Esophagus muscularis mucosa (tissue), 4 donors: Measurements from ENCODE around the gene DNAH10. TPM values are rescaled to one million over a fixed set of nuclear protein-coding genes. Genes with fewer than 3 reads are reported as not detected.

Experiments
- DNase-seq: peaks from one replicate; pipeline ENCODE4 v3.0.0-alpha.2; 2017; ENCODE audit errors: extremely low spot score
- H3K27ac ChIP-seq, 4 donors: fragments of 200-600 bp; sonication (generic); replicated peaks in 1 of 4; 1 replicate in 3 of 4; 2 replicates in 1 of 4; pipeline ENCODE4 v1.5.1; 2016 to 2019; ENCODE audit warnings: mild to moderate bottlenecking in 1 of 4
- H3K27me3 ChIP-seq, 4 donors: fragments of 200-600 bp; sonication (generic); one replicate each; pipeline versions ENCODE4 v1.5.1 to v1.6.0; 2016 to 2019
- H3K36me3 ChIP-seq, 4 donors: fragments of 200-600 bp; sonication (generic); one replicate each; pipeline ENCODE4 v1.5.1; 2016 to 2019
- H3K4me1 ChIP-seq, 4 donors: fragments of 200-600 bp; sonication (generic); one replicate each; pipeline ENCODE4 v1.5.1; 2016 to 2019
- H3K4me3 ChIP-seq, 4 donors: fragments of 200-600 bp; sonication (generic); 1 replicate in 2 of 4; 2 replicates in 2 of 4; pipeline ENCODE4 v1.5.1; 2016 to 2019; ENCODE audit warnings: mild to moderate bottlenecking in 4 of 4, moderate library complexity in 1 of 4
- H3K9me3 ChIP-seq, 4 donors: fragments of 200-600 bp; sonication (generic); 1 replicate in 3 of 4; 2 replicates in 1 of 4; pipeline ENCODE4 v1.5.1; 2016 to 2019
- EP300 ChIP-seq: sonication (generic); formaldehyde crosslinking; IDR thresholded peaks from one replicate; pipeline ENCODE4 v1.6.1; 2017; ENCODE audit warnings: antibody characterized with exemption
- POLR2A ChIP-seq: fragments of 450-650 bp; IDR thresholded peaks from one replicate; pipeline ENCODE4 v1.6.1; 2017; ENCODE audit warnings: antibody characterized with exemption, moderate library complexity, mild to moderate bottlenecking, low read depth
- POLR2AphosphoS5 ChIP-seq, 2 donors: sonication (generic); formaldehyde crosslinking; IDR thresholded peaks; one replicate each; pipeline ENCODE4 v1.6.1; 2017; ENCODE audit warnings: antibody characterized with exemption in 2 of 2
- WGBS: methylation state at CpG from one replicate; pipeline ENCODE4 v1.1.5; 2018; 5-methylcytosine and 5-hydroxymethylcytosine counted together
- intact Hi-C: fragments of 100-400 bp; cut with DNase I; formaldehyde crosslinking; loops from one replicate; pipeline ENCODE4 v1.15.1; 2023
- total RNA-seq, 4 donors: library from RNA; depleted of rRNA; stranded (reverse); fragments of >200 nt; gene quantifications; one replicate each; pipeline versions ENCODE4 v1.1.0 to v1.2.1, GENCODE V29; 2016
- TF ChIP-seq, protein P1 (sequence below), 3 experiments: fragments of 200-600 bp in 2 of 3; fragments of 450-650 bp in 1 of 3; sonication (generic) in 2 of 3; IDR thresholded peaks; one replicate each; pipeline ENCODE4 v1.5.1; 2017 to 2019; ENCODE audit warnings: antibody characterized with exemption in 3 of 3, mild to moderate bottlenecking in 2 of 3, moderate library complexity in 1 of 3

Gene DNAH10
- total RNA-seq, 4 donors from 2014 or later: 0.06 to 1.3 TPM; not detected in 2

GRCh38 chr12:123850246-123851134 is 88.4 kb downstream of the DNAH10 start:
- no peak for TF ChIP-seq EP300
- no peak for TF ChIP-seq POLR2AphosphoS5 (IDR thresholded peaks at IDR 0.05)
- TF ChIP-seq POLR2A: no peak
- TF ChIP-seq, protein P1, sequence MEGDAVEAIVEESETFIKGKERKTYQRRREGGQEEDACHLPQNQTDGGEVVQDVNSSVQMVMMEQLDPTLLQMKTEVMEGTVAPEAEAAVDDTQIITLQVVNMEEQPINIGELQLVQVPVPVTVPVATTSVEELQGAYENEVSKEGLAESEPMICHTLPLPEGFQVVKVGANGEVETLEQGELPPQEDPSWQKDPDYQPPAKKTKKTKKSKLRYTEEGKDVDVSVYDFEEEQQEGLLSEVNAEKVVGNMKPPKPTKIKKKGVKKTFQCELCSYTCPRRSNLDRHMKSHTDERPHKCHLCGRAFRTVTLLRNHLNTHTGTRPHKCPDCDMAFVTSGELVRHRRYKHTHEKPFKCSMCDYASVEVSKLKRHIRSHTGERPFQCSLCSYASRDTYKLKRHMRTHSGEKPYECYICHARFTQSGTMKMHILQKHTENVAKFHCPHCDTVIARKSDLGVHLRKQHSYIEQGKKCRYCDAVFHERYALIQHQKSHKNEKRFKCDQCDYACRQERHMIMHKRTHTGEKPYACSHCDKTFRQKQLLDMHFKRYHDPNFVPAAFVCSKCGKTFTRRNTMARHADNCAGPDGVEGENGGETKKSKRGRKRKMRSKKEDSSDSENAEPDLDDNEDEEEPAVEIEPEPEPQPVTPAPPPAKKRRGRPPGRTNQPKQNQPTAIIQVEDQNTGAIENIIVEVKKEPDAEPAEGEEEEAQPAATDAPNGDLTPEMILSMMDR (IDR thresholded peaks at IDR 0.05): no peak
- Histone ChIP-seq H3K36me3 (no peaks in the 10 kb centered on the region), H3K27ac (no peak overlapping the region), H3K9me3 (no peaks in the 10 kb centered on the region), H3K27me3 (peaks cover 0 to 11% (median 0%) of the 10 kb centered on the region in 4 donors), H3K4me1 (no peaks in the 10 kb centered on the region), H3K4me3 (no peak overlapping the region)
- 93% methylated on average over 20 of the region's 34 CpGs for WGBS
- intact Hi-C loops: no loop called here
- DNase-seq: no peak

GRCh38 chr12:123853396-123854070 is 91.4 kb downstream of the DNAH10 start:
- Histone ChIP-seq H3K36me3 (no peaks in the 10 kb centered on the region), H3K4me3 (no peak overlapping the region), H3K9me3 (no peaks in the 10 kb centered on the region), H3K27me3 (peaks cover 0 to 23% (median 0%) of the 10 kb centered on the region in 4 donors), H3K4me1 (no peaks in the 10 kb centered on the region), H3K27ac (no peak overlapping the region)
- no peak for DNase-seq
- WGBS: 84% methylated on average over 28 of the region's 28 CpGs
- TF ChIP-seq POLR2AphosphoS5 (IDR thresholded peaks at IDR 0.05): no peak
- no peak for TF ChIP-seq EP300
- no peak for TF ChIP-seq POLR2A
- TF ChIP-seq, protein P1 (IDR thresholded peaks at IDR 0.05): no peak
- intact Hi-C loops: no loop called here

- no peak overlapping the region for H3K27ac ChIP-seq
- H3K36me3 ChIP-seq: no peaks in the 10 kb centered on the region
- H3K4me1 ChIP-seq: no peaks in the 10 kb centered on the region
- no peak for DNase-seq
- intact Hi-C loops: no loop called here
- H3K4me3 ChIP-seq: no peak overlapping the region
- H3K9me3 ChIP-seq: no peaks in the 10 kb centered on the region
- WGBS: 67% methylated on average over 7 of the region's 7 CpGs
- peaks cover 0 to 23% (median 0%) of the 10 kb centered on the region in 4 donors for H3K27me3 ChIP-seq
- TF ChIP-seq, protein P1 (IDR thresholded peaks at IDR 0.05): no peak
- no peak for TF ChIP-seq POLR2AphosphoS5 (IDR thresholded peaks at IDR 0.05)
- TF ChIP-seq POLR2A: no peak
- no peak for TF ChIP-seq EP300
These were observed 92.1 kb downstream of the DNAH10 start for GRCh38 chr12:123854232-123854631.

DNA sequence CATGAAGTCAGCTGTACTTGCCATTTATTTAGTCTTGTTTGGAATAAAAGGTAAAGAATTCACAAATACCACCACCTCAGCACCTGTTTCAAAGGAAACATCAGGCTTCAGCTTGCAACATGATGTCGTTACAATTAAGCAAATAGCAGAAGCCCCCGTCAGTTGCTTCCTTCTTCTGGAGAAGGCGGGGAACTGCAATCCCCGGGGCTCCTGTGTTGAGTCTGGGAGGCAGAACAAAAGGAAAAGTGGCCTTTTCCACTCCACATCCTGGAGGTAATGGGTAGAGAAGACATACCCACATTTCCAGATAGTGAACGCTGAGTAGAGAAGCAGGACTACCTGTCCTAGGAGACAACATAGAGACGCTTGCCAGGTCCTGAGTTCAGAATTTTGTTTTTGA is 92.8 kb downstream of the DNAH10 start:
- no peak overlapping the region for H3K4me3 ChIP-seq
- H3K27ac ChIP-seq: no peak overlapping the region
- TF ChIP-seq POLR2A (no peak), EP300 (no peak), POLR2AphosphoS5 (IDR thresholded peaks at IDR 0.05) (no peak)
- TF ChIP-seq, protein P1 (IDR thresholded peaks at IDR 0.05): no peak
- H3K4me1 ChIP-seq: no peaks in the 10 kb centered on the region
- no peaks in the 10 kb centered on the region for H3K36me3 ChIP-seq
- H3K9me3 ChIP-seq: no peaks in the 10 kb centered on the region
- H3K27me3 ChIP-seq: peaks cover 0 to 23% (median 0%) of the 10 kb centered on the region in 4 donors
- DNase-seq: no peak
- intact Hi-C loops: no loop called here
- WGBS: 57% methylated on average over 6 of the region's 6 CpGs
